ENCODE results near the gene NUSAP1.
A peak's percentile ranks its signal among the peaks of the same experiment; 100 is the strongest.
"Not testable (repeated sequence)": the region's sequence is repeated elsewhere in the genome, so short reads cannot be mapped to it uniquely, and the experiment has no call there.

The NUSAP1 gene, protein sequence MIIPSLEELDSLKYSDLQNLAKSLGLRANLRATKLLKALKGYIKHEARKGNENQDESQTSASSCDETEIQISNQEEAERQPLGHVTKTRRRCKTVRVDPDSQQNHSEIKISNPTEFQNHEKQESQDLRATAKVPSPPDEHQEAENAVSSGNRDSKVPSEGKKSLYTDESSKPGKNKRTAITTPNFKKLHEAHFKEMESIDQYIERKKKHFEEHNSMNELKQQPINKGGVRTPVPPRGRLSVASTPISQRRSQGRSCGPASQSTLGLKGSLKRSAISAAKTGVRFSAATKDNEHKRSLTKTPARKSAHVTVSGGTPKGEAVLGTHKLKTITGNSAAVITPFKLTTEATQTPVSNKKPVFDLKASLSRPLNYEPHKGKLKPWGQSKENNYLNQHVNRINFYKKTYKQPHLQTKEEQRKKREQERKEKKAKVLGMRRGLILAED

DNA sequence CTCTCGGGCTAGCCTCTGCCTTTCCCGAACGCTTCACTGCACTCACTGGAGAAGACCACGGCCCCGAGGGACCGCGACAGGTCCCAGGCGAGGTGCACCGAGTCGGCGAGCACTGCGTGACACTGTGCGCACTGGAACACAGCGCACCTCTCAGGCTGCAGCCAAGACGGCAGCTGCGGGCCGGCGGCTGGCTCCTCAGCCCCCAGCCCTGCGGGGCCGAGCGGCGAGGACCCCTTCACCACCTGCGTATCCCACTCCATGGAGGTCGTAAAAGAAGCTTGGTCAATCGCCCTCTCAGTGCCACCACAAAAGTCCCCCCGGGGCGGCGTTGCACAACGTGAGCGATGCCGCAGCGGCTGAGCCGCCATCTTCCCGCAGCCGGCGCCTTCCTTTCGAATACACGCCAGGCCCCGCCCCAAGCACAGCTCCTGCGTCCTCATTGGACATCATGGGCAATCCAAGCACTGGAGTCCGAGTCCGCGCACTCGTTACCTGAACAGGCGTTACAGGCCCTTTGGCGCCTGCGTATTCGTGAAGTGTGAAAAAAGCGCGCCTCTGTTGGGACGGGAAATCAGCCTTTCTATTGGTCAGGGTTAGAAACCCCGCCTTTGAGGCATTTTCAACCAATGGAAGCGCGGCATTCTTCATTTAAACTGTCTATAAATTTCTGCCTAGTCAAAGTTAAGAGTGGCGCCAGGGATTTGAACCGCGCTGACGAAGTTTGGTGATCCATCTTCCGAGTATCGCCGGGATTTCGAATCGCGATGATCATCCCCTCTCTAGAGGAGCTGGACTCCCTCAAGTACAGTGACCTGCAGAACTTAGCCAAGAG, at the start of gene NUSAP1, which contains the start of gene OIP5:
NUSAP1 (plus strand) TSS at position 688 of the 832 bp plus-strand sequence; CDS start at position 765, 77 bp downstream.
OIP5 (minus strand) TSS at position 398 of the 832 bp plus-strand sequence; CDS start at position 368, 30 bp downstream.
- DNase-seq = peak; percentile 100

DNA sequence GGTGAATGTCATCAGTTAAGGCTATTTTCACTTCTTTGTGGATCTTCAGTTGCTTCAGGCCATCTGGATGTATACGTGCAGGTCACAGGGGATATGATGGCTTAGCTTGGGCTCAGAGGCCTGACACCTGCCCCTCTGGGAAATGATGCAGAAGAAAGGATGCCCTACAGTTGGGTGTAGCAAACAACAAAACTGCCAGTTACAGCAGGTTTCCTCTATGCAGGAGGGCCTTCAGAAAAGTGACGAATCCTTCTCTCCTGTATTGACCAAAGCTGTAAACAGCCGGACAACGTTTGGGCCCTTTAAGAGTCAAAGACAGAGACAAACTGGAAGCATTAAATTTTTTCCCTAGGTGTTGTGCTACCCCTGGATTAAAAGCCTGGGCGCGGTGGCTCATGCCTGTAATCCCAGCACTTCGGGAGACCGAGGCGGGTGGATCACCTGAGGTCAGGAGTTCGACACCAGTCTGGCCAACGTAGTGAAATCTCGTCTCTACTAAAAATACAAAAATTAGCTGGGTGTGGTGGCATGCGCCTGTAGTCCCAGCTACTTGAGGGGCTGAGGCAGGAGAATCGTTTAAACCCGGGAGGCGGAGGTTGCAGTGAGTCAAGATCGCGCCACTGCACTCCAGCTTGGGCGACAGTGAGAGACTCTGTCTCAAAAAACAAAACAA, 49.6 kb upstream of the NUSAP1 start:
- not testable (repeated sequence) for DNase-seq

DNA sequence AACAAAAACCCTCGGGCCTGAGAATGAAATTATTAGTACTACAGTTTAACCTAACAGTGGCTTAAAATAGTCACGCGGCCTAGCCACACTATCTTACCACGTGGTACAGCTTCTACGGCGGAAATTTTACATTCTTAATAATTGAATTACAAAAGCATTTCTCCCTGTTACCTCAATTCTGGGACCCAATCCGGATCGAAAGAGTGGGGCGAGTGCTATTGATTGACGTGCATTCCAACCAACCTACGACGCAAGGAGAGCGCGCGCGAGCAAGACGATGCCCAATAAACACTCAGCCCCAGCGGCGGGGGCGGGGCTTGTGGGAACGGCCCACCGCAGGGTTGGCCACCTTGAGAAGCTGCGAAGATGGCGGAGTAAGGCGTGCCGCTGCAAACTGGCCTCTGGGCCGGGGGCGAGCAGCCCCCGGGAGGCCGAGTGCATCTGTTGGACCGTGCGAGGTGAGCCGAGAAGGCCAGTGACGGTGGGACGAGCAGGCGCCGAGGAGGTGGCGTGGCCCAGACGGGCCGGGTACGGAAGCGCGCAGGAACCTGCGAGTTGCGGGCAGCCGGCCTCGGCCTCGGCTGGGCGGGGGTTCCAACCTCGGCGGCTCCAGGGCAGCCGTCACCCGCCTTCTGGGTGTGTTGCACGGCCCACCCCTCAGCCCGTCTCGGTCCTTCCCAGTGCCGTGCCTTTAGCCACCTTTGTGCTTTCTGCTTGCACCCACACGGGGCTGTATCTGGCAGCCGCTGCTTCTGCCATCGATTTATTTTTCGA, 48.8 kb upstream of the NUSAP1 start:
- DNase-seq = peak; percentile 98

DNA sequence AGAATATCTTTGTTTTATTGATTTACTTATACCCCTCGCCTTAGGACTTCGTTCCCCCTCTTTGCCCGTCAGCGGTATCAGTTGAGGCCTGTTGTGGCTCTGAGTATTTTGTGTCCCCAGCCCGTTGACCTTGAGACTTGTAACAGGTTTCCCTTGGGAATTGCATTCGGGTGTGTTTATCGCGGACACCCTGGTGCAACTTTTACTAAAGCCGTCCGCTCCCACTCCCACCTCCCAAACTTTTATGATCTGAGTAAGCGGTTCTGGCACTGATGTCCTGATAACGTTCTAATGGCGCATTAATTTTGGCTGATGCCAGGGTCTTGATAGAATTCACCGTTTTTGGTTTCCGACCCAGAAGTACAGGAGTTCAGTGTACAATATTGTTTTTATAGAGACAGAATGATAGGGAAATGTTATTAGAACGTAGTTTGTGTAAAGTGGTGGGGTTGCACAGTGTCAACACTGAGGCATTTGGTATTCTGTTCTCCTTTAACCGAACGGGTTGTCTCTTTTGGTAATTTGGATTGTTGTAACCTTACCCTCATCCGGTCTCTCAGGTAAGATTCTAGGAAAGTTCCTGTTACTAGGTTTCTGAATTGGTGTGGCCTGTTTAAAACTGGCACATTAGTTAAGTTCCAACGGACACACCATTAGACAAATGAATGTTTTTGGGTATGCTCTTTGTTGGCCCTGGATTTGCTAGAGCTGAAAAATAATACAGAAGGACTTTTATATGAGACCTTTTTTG, 48.1 kb upstream of the NUSAP1 start:
- no peak for DNase-seq

DNA sequence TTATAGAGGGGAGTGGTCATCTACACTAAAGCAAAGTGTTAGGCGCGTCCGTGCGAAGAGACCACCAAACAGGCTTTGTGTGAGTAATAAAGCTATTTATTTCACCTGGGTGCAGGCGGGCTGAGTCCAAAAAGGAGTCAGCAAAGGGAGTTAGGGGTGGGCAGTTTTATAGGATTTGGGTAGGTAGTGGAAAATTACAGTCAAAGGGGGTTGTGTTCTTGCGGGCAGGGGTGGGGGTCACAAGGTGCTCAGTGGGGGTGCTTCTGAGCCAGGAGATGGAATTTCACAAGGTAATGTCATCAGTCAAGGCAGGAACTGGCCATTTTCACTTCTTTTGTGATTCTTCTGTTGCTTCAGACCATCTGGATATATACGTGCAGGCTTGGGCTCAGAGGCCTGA, 47.4 kb upstream of the NUSAP1 start:
- DNase-seq = no peak

DNA sequence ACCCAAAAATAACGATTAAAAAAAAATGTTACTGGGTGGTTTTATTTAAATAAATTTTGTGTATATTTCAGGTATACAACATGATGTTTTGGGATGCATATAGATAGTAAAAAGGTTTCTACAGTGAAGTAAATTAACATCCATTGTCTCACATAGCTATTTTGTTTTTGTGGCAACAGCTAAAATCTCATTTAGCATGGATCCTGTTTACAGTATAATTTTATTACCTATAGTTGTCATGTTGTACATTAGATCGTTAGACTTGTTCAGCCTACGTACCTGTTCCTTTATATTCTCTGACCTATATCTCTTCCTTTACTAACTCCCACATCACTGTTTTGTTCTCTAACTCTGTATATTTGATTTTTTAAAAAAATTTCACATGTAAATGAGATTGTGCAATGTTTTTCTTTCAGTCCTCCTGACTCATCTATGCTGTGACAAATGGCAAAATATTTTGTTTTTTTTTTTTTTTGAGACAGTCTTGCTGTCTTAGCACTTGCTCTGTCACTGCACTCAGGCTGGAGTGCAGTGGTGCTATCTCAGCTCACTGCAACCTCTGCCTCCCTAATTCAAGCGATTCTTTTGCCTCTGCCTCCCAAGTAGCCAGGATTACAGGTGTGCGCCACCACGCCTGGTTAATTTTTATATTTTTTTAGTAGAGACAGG, 45.9 kb upstream of the NUSAP1 start:
- DNase-seq = no peak

DNA sequence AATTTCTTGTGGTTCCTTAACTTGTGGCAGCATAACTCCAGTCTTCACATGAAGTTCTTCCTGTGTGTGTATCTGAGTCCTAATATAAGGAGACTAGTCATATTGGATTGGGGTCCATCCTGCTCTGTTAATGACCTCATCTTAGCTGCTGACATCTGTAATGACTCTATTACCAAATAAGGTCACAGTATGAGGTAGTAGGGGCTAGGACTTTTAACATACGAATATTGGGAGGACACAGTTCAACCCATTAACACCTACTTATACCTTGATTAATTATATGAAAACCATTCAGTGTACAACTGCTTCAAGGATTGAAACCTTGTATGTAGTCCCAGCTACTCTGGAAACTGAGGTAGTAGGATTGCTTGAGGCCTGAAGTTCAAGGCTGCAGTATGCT, 44.2 kb upstream of the NUSAP1 start:
- DNase-seq = no peak

DNA sequence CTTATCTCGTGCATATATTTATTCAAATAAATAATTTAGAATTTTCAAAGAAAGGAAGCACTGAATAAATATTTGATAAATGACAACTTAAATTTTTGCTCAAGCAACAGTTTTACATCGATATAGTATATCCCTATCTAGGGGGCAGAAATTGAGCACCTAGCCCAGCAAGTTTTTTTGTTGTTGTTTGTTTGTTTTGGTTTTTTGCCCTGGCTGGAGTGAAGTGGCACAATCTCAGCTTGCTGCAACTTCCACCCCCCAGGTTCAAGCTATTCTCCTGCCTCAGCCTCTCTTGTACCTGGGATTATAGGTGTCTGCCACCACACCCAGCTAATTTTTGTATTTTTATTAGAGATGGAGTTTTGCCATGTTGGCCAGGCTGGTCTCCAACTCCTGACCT, 42.7 kb upstream of the NUSAP1 start:
- no peak for DNase-seq

DNA sequence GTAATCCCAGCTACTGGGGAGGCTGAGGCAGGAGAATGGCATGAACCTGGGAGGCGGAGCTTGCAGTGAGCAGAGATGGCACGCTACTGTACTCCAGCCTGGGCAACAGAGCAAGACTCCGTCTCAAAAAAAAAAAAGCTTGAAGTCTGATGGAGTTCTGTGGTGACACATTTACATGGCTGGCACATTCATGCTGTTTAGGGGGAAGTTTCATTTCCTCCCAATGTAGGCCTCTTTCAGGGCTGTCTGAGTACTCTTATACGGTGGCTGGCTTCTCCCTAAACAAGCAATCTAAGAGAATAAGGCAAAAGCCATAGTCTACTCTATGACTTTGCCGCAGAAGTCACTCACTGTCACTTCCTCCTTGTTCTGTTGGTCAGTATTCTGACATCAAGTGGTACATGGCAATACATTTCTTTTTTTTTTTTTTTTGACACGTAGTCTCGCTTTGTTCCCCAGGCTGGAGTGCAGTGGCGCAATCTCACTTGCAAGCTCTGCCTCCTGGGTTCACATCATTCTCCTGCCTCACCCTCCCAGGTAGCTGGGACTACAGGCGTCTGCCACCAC, 41.5 kb upstream of the NUSAP1 start:
- DNase-seq = no peak

DNA sequence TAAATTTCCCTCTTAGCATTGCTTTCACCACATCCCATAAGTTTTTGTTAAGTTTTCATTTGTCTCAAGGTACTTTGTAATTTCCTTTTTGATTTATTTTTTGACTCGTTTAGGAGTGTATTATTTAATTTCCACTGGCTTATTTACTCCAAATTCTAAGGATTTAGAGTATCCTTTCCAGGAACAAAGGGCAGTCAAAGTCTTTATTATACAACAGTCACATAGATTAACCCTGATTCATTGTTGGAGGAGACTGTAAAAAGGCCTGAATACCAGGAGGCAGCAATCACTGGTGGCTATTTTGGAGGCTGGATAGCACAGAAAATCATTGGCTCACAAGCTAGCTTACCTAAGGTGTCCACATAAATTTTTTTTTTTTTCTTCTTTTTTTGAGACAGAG, 40.2 kb upstream of the NUSAP1 start:
- no peak for DNase-seq

DNA sequence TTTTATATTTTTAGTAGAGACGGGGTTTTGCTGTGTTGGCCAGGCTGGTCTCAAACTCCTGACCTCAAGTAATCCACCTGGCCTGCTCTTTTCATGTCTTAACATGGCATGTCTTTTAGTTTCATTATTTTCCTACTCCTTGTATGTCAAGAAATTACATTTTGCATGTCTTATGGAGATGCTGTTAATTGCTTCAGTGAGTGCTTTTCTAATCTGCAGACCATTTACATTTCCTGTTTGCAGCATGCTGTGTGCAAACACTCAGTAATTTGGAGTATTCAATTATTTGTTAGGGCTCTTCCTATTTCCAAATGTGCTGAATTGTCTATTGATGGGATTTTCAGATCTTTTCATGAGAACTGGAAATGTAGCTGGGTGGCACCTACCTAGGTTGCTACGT, 31.5 kb upstream of the NUSAP1 start:
- DNase-seq = not testable (repeated sequence)

DNA sequence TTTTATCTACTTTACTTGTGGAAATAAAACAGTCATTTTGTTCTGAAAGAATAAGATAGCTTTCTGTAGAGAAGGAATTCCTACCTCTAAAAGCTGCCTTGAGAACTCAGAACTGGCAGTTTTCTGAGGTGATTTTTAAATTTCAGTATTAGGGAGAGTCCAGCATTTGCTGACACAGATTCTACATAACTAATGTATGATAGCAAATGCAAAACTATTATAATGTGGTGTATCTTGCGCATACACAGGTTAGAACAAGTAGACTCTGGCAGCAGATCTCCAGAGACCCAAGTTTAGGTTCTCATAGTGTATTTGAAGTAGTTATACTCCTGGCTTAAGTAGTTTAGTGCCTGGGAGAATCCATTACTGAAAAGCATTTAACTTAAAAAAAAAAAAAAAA, 31.1 kb upstream of the NUSAP1 start:
- no peak for DNase-seq

DNA sequence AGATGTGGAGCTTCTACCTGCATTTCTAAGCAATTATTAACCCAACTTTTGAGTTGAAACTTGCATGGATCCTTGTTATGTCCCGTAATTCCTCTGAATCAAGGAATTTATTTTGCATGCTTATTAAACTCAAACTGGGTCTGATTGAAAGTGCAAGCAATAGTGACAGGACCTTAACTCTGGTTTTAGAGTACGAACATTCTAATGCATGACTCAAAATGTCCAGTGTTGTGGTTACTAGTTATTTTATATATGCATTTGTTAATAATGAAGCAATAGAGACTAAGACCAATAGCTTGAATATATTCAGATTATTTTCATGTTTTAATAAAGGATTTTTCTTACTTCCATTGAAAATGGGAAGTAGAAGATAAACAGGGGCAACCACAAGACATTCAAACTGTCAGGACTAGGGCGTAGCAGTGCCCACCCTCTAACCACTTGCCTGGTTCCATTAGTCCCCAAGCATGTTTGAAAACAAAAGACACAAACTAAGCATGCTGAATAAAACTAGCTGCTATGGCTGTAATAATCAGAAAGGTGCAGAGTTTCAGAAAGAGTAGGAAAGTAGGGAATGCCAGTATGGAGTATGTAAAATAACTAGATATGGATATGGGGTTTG, 28.4 kb upstream of the NUSAP1 start:
- no peak for DNase-seq

DNA sequence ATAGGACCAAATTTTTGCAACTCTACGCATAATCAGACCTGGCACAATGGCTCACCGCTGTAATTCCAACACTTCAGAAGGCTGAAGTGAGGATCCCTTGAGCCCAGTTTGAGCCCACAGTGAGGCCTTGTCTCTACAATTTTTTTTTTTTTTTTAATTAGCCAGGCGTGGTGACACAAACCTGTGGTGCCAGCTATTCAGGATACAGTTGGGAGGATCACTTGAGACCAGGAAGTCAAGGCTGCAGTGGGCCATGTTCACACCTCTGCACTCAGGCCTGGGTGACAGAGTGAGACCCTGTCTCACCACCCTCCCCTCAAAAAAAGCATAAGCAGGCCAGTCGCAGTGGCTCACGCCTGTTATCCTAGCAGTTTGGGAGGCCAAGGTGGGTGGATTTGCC, 25.0 kb upstream of the NUSAP1 start:
- no peak for DNase-seq

DNA sequence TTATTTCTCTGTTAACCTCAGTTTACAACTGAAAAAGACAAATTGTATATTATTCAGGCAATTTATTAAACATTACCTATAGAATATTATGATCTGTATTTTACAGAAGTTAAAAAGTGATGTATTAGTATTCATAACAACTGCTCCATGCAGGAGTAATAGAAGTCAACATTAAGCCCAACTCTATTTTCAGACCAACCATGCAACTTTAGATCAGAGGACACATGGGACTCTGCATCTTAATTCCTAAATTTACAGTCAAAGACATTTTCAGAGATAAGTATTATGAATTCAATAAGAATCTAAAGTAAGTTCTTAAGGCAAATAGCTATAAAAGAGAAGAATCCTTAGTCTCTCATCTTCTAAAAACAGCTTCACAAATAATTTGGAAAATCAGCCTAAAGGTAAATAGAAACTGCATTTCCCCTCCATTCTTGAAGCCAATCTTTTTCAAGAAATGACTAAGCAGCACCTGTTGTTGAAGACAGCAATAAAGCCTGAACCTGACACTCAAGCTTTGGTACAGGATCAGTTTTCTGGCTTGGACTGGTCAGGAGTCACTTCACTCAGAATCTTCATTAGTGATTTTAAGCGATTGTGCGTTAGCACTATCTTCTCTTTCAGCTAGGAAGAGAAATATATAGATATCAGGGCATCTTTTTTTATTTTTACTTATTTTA, 23.3 kb upstream of the NUSAP1 start:
- DNase-seq = no peak

DNA sequence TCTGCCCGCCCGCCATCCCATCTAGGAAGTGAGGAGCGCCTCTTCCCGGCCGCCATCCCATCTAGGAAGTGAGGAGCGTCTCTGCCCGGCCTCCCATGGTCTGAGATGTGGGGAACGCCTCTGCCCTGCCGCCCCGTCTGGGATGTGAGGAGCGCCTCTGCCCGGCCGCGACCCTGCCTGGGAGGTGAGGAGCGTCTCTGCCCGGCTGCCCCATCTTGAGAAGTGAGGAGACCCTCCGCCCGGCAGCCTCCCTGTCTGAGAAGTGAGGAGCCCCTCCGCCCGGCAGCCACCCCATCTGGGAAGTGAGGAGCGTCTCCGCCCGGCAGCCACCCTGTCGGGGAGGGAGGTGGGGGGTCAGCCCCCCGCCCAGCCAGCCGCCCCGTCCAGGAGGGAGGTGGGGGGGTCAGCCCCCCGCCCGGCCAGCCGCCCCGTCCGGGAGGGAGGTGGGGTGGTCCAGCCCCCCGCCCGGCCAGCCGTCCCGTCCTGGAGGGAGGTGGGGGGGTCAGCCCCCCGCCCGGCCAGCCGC, 11.8 kb upstream of the NUSAP1 start:
- not testable (repeated sequence) for DNase-seq

DNA sequence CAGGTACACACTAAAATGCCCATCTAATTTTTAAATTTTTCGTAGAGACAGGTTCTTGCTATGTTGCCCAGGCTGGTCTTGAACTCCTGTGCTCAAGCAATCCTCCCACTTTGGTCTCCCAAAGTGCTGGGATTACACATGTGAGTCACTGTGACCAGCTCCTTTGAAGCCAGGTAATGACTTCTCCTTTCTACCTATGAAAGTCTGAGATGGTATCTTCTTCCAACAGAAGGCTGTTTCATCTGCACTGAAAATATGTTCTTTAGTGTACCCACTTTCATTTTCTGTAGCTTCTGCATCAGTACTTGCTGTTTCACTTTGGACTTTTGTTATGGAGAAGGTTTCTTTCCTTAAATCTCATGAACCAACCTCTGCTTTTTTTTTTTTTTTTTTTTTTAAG, 9.1 kb upstream of the NUSAP1 start:
- no peak for DNase-seq

DNA sequence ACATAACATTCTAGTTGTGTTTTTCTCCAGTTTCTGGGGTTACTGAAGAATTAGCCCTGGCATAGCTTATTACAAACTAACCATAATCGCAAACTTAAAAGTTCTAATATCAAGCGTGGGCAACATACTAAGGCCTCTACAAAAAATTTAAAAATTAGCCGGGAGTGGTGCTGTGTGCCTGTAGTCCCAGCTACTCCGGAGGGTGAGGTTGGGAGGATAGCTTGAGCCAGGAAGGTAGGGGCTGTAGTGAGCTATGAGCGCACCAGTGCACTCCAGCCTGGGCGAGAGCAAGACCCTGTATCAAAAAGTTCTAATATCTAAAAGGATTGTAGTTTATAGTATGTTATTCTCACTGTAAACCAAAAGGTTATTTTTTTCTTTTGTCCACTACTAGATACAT, 1.4 kb upstream of the NUSAP1 start:
- DNase-seq = no peak

DNA sequence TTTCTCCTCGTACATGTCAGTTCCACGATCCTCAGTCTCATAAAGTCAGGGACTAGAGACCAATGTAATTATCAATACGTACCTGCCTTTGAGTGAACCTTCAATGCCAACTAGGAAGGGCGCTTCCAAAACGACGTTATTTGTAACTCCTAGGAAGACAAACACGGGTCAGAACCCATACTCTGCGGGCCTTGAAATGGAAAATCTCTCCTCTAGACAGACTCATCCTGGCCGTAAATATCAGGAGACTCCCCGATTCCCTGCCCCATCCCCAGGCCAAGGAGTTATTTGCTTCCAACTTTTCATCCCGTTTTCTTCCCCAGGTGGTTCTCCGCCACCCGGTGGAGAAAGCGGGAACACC, 868 bp upstream of the NUSAP1 start:
- DNase-seq = no peak
